Ovary (tissue), 3 donors: ENCODE results near the gene PYDC1.

ENCODE experiments used
- CTCF ChIP-seq, 3 donors: fragments of 450-650 bp in 2 of 3; fragments of 200-600 bp in 1 of 3; IDR thresholded peaks; one replicate each; pipeline versions ENCODE4 v1.5.1 to v1.8.0; 2016 to 2022; ENCODE audit warnings: antibody characterized with exemption in 3 of 3, mild to moderate bottlenecking in 1 of 3
- POLR2A ChIP-seq: fragments of 450-650 bp; IDR thresholded peaks from one replicate; pipeline ENCODE4 v1.6.1; 2017; ENCODE audit warnings: antibody characterized with exemption, mild to moderate bottlenecking, moderate library complexity
- donor health status: DM: no; HTN: no; CAD: no.

GRCh38 chr16:31242206-31242605, 25.3 kb upstream of the PYDC1 start:
- TF ChIP-seq CTCF (IDR thresholded peaks at IDR 0.05) (no peak), POLR2A (no peak)
